Daoy (cell line): Measurements from ENCODE around the gene ESAM. TPM values are rescaled to one million over a fixed set of nuclear protein-coding genes. Genes with fewer than 3 reads are reported as not detected.

ENCODE experiments used
- DNase-seq: peaks from one replicate; pipeline ENCODE4 v3.0.0-alpha.2; 2015; ENCODE audit warnings: low read depth
- total RNA-seq: library from RNA; depleted of rRNA; stranded (reverse); fragments of >200 nt; shearing (Covaris generic); gene quantifications from 2 replicates; pipeline ENCODE4 v1.2.3, GENCODE V29; 2014; rRNA removed

The ESAM gene, protein sequence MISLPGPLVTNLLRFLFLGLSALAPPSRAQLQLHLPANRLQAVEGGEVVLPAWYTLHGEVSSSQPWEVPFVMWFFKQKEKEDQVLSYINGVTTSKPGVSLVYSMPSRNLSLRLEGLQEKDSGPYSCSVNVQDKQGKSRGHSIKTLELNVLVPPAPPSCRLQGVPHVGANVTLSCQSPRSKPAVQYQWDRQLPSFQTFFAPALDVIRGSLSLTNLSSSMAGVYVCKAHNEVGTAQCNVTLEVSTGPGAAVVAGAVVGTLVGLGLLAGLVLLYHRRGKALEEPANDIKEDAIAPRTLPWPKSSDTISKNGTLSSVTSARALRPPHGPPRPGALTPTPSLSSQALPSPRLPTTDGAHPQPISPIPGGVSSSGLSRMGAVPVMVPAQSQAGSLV
- total RNA-seq: 0.15 and 0.34 TPM in 2 replicates

DNA sequence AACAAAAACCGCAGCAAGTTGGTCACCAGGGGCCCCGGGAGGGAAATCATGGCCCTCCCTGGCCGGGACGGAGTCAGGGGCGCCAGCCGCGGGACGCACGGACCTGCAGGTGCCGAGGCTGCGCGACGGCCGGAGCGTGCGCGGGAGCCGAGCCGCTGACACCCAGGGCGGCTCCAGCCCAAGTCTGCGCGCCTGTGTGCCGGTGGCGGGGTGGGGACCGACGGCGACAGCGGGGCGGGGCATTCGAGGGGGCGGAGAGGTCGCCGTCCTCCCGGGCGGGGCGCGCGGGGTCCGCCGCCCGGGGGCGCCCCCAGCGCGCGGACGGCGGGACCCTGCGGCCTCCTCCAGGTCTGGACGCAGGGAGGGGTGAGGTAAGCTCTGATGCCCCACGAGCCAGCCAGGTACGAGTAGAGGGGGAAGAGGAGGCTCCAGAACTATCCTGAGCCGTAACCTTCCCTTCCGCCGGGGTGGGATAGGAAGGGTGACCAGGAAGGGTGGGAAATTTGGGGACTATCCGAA is at the start of gene ESAM:
Gene ESAM, minus strand, starts transcription at position 186 of the 519 bp plus-strand sequence. Its CDS starts 136 bp downstream, at position 50.
- DNase-seq: no peak

DNA sequence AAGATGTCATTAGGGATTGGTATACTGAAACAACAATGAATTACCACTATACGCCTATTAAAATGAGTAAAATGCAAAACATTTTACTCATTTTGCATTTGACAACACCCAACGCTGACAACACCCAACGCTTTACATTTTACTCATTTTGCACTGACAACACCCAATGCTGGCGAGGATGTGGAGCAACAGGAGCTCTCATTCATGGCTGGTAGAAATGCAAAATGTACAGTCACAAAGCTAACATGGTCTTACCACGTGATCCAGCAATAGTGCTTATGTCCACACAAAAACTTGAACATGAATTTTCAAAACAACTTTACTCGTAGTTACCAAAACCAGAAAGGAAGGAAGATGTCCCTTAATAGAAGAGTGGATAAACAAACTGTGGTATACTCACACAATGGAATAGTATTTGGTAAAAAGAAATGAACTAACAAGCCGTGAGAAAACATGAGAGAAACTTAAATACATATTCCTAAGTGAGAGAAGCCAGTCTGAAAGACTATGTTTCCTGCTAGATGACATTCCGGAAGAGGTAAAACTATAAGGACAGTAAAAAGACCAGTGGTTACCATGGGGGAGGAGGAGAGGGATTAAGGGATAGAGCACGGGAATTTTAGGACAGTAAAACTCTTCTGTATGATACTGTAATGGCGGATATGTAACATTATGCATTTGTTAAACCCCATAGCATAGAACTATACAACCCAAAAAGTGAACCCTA is 49.5 kb upstream of the ESAM start:
- no peak for DNase-seq

DNA sequence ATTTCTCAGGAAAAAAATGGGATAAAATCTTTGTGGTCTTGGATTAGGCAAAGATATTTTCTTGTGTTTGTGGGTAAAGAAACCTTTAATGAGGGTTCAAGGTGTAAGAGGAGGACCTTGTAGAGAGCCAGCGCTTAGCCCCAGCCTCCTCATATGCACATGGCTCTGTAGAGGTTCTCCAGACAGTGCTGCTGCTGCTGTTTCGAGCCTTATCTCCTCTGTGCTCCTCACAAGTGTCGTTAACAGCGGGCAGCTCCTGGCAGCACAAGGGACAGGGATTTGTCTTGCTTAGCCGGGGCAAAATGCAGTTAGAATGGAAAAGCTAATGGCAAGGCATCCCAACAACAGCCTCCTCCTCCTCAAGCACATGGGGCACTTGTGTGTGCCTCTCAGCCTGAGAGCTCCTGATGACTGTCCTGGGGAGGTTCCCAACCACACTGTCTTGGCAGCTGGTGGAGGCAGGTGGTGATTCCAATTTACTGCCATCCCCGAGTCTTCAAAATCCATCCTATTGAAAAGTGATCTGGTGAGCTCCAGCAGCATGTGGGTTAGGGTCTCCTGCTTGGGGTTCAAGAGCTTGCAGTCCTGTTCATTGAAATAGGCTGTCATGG is 45.7 kb upstream of the ESAM start:
- DNase-seq: no peak

DNA sequence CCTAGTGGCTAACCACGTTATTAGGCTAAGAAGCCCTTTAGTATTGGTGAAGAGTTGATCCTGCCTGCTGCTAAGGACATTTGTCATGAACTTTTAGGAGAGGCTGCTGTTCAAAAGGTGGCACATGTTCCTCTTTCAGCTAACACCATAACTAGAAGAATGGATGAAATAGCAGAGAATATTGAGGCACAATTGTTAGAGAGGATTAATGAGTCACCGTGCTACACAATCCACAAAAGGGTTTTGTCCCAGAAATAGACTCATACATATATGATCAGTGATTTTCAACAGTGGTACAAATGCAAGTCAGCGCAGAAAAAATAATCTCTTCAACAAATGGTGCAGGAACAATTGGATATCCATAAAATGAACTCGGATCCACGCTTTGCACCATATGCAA is 45.1 kb upstream of the ESAM start:
- no peak for DNase-seq

DNA sequence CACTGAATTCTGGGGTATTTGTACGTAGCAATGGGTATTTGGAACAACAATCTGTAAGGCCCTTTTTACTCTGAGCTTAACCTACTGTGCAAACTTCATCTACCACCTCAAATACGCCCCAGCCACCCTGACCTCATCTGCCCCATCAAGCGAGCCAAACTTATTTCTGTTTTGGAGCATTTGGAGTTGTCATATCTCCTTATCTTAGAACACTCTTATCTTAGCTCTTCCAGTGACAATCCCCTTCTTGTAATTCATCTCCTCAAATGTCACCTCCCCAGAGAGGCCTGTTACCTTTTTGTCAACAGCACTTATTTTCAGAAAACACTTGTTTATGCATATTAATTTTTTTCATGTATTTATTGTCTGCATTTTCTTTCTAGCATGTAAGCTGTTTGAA is 42.8 kb upstream of the ESAM start:
- no peak for DNase-seq

DNA sequence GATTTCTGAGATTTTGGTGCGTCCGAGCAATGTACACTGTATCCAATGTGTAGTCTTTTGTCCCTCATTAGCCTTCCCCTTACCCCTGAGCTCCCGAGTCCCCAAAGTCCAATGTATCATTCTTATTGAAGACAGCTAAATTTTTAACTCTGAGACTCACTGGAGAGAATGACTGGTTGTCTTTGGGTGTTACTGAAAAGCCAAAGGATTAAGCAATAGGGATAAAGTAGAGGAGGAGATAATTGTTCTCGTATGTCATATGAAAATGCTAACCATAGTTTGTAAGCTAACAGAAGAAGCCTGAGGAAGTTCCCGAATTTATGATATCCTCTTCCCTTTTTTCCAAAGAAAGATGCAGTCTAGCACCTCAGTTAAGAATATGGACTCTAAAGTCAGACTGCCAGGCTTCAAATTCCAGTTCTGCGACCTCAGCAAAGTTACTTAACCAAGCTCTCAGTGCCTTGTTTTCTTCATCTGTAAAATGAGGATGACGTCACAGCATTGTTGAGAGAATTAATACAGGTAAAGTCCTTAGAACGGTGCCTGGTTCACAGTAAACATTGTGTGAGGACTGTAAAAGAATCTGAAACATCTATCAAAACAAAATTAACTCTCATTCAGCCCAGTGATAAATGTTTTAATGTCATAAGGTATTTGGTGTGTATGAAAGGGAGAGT is 39.7 kb upstream of the ESAM start:
- no peak for DNase-seq

DNA sequence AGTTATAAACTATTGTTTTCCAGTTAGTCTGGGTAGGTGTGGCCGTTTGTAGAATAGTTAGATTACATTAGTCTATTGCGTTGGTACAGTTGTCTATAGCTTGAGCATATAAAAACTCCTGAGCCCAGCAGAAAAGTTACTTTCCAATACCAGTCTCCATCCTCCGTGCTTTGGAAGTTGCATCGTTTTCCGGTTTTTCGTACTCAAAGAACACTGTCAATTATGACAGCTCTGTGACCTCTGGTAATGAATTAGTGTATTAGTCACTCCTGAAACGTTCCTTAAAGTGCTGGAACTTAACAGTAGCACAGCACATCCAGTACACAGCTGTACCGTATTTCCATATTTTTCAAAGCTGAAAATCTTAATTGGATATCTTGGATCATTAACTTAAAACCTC is 38.9 kb upstream of the ESAM start:
- DNase-seq: peak; percentile 37

DNA sequence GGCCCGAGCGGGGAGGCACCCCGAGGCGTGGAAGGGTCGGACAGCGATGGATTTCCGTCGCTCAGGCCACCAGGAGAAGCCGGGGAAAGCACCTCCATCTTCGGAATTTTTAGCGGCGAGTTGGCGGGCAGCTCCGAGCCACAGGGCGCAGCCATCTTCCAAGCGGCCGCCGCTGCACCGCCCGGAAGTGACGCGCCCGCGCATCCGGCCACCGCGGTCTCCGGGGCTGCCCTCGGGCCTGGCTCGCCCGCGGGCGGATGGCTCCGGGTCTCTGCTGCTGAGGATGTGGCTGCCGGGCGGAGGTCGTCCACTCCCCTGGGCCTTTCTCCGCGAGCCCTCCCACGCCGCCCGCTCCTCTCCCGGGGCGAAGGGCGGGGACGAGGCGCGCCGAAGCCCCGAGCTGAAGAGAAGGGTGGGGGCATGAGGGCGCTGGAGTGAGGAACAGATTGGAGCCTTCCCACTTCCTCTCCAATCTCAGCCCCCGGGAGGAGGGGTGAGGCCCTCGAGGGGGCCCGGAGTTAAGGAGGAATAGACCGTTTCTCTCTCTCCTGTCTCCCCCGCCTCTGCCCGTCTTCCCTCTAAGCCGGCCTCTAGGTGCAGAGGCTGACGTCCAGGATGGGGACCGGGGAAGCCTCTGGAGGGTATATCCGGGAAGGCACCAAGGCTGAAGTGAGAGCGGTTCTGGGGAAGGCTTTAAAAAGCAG is 38.3 kb upstream of the ESAM start, which contains the start of gene MSANTD2:
Gene MSANTD2, minus strand, starts transcription at position 181 of the 704 bp plus-strand sequence. Its CDS starts 26 bp downstream, at position 155.
- DNase-seq: peak; percentile 85

DNA sequence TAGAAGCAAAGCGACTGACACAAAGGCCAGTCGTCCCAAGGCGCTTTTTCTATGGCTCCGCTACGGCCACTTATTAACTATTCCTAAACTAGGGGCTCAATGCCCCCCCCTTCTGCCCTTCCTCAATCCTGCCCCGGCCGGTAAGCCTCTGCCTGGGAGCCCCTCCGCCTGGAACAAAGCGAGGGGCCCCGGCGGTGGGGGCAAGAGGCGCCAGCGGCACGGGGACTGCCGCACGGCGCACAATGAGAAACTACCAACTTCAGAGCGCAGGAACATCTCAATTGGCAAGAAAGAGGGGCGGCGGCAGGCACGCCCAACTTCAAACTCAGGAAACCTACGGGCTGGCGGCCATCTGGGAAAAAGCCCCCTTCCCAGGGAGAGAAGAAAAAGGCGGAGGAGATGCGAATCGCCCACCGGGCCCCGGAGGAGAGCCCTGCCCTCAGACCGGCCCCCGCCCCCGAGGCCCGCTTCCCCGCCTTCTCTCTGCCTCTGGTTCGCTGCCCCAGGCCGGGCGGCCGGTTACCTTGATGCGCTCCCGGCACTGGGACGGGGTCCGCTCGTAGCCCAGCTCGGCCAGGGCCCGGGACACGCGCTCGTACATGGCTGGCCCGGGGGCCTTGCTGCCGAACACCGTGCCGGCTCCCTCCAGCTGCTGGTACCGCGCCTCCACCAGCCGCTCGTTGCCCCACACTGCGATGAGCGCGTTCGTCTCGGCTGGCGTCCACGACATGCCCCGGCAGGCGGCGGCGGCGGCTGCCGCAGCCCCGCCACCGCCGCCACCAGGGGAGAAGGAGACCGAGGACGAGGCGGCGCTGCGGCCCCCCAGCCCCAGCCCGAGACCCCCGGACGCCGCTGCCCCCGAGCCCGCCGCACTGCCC is 37.5 kb upstream of the ESAM start:
- DNase-seq: peak; percentile 41

DNA sequence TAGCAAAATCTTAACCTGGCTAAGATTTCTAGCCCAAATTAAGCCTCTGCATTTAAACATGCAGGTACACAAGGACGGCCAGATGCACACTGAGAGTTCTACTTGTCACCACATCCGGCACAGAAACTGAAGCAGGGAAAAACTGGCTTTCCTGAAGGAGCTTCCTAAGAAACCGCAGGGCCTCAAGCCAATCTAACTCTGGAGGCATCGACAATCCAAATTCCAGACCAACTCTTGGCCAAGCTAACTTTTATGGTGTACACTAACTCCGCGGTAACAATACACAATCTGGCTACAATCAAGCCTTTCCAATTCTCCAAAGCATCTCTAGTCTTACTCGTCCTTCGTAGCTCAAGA is 36.9 kb upstream of the ESAM start:
- DNase-seq: peak; percentile 67

DNA sequence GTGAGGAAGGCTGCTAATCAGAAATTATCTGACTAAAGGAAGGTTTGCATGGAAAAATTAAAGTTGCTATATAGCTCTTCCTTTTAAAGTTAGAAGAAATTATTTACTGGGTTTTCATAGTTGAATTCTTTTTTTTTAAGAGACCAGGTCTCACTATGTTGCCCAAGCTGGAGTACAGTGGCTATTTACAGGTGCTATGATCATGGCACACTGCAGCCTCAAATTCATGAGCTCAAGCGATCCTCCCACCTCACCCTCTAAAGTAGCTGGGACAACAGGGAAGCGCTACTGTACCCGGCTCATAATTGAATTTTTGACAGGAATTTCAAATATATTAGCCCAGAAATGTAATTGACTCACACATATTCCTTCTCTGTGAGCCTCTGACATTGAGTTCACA is 34.2 kb upstream of the ESAM start:
- DNase-seq: no peak

DNA sequence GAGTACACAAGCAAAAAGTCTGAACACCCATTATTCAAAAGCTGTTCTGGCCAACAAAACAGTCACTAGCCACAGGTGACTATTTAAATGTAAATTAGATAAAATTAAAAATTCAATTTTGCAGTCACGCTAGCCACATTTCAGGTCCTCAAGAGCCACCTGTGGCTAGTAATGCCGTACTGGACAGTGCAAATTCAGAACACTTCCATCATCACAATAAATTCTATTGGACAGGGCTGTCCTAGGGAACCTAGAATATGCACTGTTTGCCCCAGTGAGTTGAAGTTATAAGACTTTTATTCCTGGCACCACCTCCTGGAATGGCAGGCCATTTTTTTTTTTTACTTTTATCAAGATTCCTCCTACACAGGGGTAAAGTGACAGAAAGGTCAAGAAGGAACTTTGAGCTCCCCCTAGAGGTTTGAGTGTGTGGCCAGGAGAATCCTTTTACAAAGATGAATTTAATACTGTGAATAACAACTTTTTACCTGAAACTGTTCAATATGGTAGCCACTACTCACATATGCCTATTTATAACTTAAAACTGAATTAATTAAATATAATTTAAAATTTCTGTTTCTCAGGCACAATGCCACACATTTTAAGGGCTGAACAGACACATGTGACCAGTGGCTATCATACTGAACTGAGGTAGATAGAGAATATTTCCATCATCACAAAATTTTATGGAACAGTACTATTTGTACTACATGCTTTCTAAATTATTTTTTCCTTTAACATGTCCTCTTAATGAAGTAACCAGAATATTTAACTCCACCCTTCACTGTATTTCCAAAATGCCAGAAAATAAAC is 31.6 kb upstream of the ESAM start:
- peak; percentile 43 for DNase-seq

DNA sequence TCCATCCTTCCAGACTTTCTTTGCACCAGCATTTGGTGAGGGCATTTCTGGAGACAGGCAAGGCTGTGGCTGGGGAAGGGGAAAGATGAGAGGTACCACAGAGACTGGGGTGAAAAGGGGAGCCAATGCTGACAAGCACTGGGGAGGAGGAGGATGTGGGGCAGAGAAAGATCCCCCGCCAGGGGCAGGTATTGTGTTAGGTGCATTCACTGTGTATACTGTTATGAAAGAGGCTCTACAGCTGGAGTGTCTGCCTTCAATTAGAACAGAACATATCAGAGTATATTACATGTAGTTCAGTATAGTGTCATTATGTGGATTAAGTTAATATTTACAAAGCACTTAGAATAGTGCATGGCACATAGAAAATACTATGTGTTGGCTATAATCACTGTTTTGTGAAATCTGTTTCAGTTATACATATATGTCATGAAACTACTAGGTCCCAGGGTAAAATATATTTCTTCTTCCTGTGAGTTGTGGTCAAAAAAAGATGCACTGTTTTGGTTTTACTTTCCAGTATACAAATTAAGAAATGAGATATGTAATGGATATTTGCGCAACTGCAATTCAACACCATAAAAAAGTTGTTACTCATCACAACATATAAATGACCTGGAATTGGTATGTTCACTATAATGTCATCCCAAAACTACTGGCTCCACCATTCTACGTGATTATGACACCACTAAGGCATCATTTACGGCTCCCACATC is 29.7 kb upstream of the ESAM start:
- DNase-seq: no peak

DNA sequence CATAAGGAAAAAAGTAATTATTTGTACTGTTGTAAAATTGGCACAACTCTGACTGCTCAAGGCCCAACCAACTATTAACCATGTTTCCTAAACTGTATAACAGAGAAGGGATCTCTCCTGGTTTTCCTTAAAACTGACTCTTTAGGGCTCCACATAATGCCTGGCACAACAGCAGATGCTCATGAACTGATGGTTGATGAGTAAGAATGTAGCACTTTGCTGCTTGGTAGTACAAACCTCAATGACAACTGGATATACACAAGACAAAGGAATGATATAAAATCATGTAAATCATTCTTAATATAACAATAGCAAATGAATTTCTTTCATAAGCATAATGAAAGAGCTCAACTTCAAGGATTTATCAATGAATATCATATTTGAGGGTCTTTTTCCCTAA is 26.4 kb upstream of the ESAM start:
- no peak for DNase-seq

DNA sequence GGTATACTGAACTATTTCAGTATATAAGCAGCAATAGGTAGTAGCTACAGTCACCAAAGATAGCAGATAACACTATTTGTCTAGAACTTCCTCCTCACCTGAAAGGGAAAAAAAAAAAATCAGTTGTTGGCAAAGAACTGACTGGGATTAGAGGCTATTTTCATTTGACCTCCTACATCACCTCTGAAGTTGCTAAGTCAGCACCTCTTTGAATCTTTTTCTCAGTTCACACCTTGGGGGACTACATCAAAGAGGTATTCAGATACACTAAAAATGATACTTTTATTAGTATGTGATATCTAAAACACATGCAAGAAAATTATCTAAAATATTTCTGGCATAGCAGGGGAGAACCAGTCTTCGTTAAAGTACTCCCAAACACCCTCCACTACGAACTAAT is 22.0 kb upstream of the ESAM start:
- no peak for DNase-seq

DNA sequence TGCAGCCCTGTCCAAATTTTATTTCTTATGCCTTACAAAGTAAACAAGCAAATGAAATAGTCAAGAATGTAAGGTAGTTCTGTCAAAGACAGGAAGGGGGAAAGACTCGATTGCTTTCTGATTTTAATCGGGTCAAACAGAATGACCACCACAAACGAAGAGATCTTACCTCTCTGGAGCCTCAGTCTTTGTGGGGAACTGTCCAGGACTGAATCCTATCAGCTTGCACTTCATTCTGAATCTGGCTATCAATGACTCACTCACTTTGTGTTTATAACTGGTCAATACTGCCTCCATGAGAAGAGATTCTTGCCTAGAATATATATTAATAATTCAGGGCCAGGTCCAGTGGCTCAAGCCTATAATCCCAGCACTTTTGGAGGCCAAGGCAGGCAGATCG is 20.9 kb upstream of the ESAM start:
- no peak for DNase-seq

DNA sequence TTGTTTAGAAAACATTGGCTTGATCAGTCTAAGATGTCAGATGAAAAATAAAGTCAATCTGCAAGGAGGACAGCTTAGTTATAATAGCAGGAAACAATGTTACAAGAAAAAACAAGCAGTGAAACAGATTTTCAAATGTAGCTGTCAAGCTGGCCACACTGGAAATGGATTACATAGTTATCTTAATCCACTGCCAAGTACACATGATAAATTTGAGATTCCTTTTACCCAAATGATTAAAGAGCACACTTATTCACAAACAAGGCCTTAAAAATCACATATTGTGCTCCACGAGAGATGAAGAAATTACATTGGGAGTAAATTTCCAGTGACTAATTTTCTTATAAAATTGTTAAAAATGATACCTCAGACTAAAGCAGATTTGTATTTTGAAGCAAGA is 17.5 kb upstream of the ESAM start:
- DNase-seq: no peak

DNA sequence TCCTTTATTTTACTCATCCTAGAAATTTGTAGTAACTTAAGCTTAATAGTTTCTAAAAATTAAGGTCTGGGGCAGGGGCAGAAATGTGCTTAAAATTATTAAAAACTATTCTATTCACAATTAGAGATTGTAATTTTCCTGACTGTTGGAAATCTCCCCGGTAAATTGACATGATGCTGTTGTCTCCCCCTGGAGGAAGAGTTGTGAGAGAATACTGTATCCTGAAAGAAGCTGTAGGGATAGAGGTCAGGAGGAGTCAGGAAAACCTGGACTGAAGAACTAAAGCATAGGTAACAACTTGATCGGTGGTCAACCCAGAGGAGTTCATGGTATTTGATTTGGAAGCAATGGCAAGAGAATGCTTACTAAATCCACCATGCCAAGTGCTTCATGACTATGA is 16.2 kb upstream of the ESAM start:
- DNase-seq: no peak
